HuH-7.5 (cell line): ENCODE measurements around the gene FAM228B.

Source experiments
- DNase-seq: peaks from one replicate; pipeline ENCODE4 v3.0.0; 2011; ENCODE audit warnings: low spot score

FAM228B gene

GRCh38 chr2:24204505-24204904 lies 81.2 kb downstream of the FAM228B start:
- no peak for DNase-seq

DNA sequence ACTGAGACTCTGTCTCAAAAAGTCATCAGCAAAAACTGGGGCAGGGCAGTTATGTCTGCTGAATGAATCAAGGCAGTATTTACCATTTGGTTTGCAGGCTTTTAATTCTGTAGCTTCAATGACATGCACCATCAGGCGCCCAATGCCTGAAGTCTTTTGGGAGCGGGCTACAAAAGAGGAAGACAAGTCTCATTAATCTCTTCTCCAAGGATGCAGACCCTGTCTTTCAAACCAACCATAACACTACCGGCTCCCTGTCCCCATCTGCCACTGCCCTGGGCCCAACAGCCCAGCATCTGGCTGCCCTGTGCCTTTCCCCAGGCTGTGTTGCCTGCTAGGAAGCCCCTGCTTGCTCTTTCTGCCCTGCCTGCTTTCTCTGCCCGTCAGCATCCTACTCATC lies 81.9 kb downstream of the FAM228B start:
- DNase-seq: no peak

GRCh38 chr2:24206242-24206641 lies 83.0 kb downstream of the FAM228B start:
- no peak for DNase-seq

- DNase-seq: no peak
These were observed 83.4 kb downstream of the FAM228B start for GRCh38 chr2:24206714-24207113.

- DNase-seq: no peak
These were observed 84.1 kb downstream of the FAM228B start for GRCh38 chr2:24207359-24207758.

DNA sequence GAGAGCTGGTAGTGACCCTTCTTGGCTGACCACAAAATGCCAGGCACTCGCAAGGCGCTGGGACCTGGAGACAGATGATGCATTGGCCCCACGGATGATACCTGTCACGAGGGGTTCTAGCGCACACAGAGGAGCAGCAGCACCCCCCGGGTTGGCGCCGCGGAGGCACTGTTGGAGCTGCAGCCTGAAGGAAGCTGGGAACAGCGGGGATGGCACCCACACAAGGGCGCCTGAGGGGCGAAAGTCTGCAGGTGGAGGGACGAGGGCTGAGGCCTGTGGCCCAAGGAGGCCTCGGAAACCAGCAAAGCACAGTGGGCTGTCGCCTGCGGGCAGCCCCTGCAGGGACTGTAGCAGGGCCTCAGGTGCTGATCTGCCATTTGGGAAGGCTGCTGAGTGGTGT lies 85.2 kb downstream of the FAM228B start:
- DNase-seq: no peak

GRCh38 chr2:24209389-24210105 lies 86.3 kb downstream of the FAM228B start:
- DNase-seq: no peak

DNA sequence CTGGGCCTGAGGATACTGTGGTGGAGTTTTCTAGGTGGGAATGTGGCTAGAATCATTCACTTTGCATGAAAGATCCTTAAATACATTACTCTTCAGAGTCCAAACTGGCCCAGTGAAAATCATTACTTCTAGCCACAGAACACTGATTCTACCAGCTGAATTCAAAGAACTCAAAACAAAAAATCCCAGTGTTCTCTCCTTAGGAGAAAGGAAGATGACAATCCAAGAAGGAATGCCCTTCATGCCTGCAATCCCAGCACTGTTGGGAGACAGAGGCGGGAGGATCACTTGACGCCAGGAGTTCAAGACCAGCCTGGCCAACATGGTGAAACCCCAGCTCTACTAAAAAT lies 86.8 kb downstream of the FAM228B start:
- no peak for DNase-seq

DNA sequence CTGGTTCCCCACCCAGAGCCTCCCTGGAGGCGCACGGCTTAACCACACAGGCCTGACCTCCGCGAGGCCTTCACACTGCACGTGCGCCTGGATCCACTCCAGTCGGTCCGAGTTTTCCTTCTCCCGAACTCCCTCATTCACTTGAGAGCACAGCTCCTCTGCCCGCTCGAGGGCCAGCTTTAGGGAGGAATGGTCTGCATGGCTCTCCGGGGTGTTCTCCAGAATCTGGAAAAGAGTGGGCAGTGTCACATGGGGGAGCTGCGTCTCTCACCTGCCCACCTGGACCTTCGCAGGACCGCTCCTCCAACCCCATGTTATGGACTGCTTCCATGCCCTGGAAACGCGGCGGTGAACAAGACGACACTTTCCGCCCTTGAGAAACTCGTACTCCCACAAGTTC lies 87.5 kb downstream of the FAM228B start:
- DNase-seq: no peak

- no peak for DNase-seq
These were observed 88.1 kb downstream of the FAM228B start for GRCh38 chr2:24211408-24211807.

DNA sequence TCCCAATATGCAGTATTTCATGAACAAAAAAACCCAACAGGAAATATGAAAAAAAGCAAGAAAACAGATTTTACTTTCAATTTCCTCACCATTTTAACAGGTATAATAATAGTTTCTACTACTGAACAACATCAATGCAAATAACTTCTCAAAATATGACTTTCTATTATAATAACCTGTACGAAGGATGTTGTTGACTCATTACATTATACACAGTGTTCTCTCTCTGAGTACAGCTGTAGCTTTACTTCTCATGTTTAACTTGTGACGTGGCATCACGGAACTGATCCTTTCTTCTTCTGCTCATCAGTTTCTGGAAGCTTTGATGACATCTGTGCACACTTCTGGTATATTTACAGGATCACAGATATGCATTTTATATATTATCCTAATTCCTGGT lies 91.6 kb downstream of the FAM228B start:
- no peak for DNase-seq
